ENCODE measurements around the gene SLC44A5. TPM values are rescaled to one million over a fixed set of nuclear protein-coding genes. Genes with fewer than 3 reads are reported as not detected.
"Not testable (repeated sequence)": the region's sequence is repeated elsewhere in the genome, so short reads cannot be mapped to it uniquely, and the experiment has no call there.

Gene SLC44A5
- total RNA-seq, 1 donor from 2014 or later = 13.3 TPM

DNA sequence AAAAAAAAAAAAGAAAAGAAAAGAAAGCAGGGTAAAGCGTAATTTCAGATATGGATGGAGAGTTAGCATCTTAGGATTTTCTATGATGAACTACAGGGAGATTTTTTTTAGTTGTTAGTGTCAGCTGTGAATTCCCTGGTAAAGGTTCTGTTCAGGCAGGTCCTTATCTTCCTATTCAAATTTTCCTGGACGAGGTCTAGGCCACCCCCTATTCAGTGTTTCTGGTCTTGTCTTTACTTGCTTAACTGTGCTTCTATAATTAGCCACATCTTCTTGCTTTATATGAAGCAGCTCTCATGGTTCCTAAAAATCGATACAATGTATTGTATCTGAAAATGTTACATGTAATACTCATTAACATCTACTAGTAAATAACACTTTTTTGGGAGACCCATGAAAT is 318.9 kb downstream of the SLC44A5 start:
- no peak for DNase-seq (ENCODE audit: low read depth, low spot score)

DNA sequence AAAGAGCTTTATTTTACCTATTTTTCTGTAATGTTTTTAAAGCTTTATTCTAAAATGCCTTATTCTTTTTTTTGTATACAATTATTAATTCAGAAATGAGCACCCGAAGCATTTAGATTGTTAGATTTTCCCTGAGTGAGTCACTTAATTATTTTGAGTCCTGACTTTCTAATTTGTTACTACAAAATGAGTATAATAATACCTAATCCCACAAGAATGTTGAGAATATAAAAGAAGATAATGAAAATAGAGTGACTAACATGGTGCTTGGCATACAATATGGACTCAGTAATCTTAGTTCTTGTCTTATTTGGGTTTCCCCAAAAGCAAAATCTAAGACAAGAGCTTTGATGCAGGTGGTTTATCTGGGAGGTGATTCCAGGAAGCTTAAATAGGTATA is 334.5 kb downstream of the SLC44A5 start:
- no peak for DNase-seq (ENCODE audit: low read depth, low spot score)

DNA sequence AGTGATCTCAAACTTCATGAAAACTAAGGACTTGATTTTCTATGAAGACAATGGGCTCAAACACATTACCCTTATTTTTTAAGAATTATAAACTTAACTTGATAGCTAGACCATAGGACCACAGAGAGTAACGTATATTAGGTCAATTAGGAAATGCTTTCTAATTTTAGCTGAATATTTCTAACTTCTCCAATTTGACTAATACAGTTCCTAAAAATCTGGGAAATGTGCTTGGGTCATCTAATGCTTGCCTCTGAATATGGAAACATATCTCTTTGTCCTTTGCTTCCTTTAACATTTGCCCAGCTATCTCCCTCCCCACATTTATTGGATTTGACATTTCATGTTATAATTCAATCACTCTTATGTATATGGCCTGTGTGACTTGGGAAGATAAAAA is 335.3 kb downstream of the SLC44A5 start:
- DNase-seq (ENCODE audit: low read depth, low spot score) = no peak

DNA sequence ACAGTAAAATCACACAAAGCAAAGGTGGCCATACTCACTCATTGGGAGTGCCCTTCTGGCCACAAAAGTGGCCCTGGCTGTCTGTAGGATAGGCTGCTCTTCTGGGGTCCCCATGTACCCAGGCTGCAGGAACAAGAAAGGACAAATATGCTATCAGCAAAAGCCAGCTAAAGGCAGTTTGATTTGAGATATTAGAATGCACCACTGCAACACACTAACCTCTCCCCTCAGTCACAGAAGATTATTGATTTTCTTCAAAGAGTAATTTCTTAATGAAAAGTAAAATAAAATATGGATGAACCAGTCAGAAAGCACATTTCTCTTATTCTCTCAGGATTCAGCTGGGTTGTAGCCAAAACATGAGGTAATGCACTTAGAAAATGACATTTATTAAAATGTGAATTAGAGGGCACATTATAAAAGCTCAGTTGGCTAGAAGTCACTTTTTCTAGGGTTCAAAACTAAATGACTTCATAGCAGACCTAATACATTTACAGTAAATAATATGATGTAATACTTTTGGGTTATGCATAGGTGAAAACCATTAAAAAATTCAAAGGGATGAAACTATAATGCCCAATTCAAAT is 335.9 kb downstream of the SLC44A5 start:
- DNase-seq (ENCODE audit: low read depth, low spot score) = no peak

DNA sequence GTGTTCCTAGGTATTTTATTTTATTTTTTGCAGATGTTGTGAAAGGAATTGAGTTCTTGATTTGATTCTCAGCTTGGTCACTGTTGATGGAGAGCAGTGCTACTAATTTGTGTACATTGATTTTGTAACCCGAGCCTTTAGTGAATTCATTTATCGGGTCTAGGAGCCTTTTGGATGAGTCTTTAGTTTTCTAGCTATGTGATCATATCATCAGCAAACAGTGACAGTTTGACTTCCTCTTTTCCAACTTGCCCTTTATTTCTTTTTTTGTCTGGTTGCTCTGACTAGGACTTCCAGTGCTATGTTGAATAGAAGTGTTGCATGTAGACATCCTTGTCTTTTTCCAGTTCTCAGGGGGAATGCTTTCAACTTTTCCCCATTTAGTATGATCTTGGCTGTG is 337.8 kb downstream of the SLC44A5 start:
- DNase-seq (ENCODE audit: low read depth, low spot score) = no peak

DNA sequence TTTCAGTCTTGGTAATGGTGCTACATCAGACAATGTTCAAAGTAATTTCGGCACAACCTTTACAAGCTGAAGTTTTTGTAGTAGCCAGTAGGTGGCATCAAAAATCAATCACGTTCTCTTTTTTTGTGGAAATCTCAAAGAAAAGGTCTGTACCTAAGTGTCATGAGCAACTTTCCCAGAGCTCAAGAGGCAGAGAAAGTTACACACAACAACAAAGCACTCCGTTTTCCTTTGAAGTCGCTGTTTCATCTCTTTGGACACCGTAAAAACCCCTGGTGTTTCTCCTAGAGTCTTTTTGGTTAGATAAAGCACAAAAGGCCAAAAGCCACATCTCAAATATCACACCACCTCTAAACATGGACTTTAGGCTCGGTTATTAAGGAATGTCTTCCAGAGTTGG is 345.1 kb downstream of the SLC44A5 start:
- peak; percentile 8 for DNase-seq (ENCODE audit: low read depth, low spot score)

DNA sequence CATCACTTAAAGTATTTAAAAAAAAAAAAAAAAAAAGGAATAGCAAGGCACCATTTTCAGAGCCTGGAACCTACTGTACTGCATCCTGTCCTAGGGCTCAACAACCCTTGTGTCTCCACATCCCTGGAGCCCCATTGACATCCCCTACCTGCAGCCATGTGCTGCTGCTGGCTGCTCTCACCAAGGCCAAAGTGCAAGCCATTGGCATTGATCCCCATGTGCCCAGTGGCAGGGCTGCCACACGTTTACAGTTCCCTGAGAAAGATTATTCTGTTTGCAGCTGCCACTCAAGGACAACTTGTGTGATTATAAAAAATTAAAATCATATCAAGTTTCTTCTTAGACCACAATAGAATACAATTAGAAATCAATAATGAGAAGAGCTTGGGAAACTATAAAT is 346.8 kb downstream of the SLC44A5 start:
- DNase-seq (ENCODE audit: low read depth, low spot score) = no peak

DNA sequence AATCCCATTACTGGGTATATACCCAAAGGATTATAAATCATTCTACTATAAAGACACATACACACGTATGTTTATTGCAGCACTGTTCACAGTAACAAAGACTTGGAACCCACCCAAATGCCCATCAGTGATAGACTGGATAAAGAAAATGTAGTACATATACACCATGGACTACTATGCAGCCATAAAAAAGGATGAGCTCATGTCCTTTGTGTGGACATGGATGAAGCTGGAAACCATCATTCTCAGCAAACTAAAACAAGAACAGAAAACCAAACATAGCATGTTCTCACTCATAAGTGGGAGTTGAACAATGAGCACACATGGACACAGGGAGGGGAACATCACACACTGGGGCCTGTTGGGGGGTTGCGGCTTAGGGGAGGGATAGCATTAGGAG is 347.3 kb downstream of the SLC44A5 start:
- DNase-seq (ENCODE audit: low read depth, low spot score) = not testable (repeated sequence)

DNA sequence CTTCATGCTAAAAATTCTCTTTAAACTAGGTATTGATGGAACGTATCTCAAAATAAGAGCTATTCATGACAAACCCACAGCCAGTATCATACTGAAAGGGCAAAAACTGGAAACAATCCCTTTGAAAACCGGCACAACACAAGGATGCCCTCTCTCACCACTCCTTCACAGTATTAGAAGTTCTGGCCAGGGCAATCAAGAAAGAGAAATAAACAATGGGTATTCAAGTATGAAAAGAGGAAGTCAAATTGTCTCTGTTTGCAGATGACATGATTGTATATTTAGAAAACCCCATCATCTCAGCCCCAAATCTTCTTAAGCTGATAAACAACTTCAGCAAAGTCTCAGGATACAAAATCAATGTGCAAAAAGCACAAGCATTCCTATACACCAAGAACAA is 349.0 kb downstream of the SLC44A5 start:
- not testable (repeated sequence) for DNase-seq (ENCODE audit: low read depth, low spot score)

DNA sequence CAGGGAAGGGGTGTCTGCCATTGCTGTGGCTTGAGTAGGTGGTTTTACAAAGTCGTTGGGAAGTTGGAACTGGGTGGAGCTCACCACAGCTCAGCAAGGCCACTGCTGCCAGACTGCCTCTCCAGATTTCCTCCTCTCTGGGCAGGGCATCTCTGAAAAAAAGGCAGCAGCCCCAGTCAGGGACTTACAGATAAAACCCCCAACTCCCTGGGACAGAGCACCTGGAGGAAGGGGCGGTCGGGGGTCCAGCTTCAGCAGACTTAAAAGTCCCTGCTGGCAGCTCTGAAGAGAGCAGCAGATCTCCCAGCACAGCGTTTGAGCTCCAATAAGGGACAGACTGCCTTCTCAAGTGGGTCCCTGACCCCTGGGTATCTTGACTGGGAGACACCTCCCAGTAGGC is 352.6 kb downstream of the SLC44A5 start:
- no peak for DNase-seq (ENCODE audit: low read depth, low spot score)

DNA sequence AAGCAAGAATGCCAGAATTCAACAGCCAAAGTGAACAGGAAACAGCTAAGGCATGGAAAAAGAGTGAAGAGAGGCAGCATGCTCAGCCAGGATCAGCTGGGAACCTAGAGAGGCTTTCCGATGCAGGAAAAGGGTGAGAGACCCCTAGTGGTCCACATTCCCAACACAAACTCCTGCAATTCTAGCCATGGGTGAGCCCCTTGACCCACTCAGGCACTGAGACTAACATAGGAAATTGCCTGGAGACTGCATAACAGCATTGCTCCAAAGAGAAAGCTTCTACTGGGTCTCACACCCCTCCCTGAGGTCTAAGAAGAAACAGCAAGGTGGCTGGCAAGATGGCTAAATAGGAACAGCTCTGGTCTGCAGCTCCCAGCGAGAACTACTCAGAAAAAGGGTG is 353.5 kb downstream of the SLC44A5 start:
- DNase-seq (ENCODE audit: low read depth, low spot score) = no peak

DNA sequence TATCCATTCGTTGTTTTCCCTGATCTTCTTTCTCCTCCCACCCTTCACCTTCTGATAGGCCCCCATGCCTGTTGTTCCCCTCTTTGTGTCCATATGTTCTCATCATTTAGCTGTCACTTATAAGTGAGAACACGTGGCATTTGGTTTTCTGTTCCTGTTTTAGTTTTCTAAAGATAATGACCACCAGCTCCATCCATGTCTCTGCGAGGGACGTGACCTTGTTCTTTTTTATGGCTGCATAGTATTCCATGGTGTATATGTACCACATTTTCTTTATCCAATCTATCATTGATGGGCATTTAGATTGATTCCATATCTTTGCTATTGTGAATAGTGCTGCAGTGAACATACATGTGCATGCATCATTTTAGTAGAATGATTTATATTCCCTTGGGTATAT is 360.8 kb downstream of the SLC44A5 start:
- not testable (repeated sequence) for DNase-seq (ENCODE audit: low read depth, low spot score)

DNA sequence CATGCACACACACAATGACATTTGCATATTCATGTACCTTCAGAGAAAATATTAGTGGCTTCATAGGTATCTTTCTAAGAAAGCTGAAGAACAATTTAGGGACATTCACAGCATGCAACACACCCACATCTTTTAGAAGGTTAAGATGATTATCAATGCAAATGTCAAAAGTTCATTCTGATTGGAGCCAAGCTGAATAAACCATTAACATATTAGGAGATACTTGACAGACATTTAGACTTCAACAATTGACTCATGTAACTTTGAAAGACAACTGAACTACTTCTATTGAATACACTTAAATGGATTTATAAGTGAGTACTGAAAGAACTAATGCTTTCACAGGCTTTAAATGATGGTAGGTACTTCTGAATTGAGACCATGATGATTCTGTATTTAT is 365.7 kb downstream of the SLC44A5 start:
- DNase-seq (ENCODE audit: low read depth, low spot score) = no peak

DNA sequence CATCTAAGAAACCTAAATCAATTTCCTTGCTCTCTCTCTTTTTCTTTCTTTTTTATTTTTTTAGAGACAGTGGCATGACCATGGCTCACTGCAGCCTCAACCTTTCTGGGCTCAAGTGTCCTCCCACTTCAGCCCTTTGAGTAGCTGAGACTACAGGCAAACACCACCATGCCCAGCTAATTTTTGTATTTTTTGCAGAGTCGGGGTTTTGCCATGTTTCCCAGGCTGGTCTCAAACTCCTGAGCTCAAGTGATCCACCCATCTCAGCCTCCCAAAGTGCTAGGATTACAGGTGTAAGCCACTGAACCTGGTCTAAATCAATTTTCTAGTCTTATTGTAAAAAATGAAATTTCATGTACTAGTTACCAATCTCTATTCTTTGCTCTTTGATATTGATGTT is 367.8 kb downstream of the SLC44A5 start:
- no peak for DNase-seq (ENCODE audit: low read depth, low spot score)

DNA sequence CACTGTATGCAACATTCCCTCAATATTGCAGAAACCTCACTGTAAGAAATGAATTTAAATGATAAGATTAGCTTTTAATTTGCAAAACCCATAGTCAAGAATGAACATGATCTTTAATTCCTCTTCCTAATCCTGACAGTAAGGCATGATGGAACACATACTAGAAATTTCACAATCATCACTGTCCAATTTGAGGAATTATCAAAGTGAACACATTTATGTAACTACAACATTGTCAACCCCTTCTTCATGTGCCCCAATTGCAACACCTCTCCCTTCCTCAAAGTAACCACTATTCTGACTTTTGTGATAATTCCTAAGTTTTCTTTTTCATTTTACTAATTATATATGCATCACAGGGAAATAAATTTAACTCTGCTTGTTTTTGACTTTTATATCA is 373.6 kb downstream of the SLC44A5 start:
- no peak for DNase-seq (ENCODE audit: low read depth, low spot score)

DNA sequence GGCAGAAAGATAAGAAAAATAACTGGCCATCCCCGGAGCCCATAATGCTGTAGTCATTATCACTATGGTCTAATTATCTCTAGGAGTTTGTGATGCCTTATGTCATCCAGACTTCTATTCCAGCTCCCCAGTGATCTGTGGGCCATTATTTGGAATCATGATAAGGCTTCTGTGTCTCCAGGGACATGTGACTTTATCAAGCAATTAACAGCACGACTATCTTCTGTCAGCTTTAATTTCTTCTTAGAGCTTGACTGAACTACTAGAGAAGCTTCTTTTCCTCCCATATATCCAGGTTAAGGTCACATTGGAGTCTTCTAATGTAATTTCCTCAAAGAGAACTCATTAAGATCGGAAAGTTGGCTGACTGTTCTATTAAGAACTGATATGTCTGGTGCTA is 376.4 kb downstream of the SLC44A5 start:
- no peak for DNase-seq (ENCODE audit: low read depth, low spot score)

DNA sequence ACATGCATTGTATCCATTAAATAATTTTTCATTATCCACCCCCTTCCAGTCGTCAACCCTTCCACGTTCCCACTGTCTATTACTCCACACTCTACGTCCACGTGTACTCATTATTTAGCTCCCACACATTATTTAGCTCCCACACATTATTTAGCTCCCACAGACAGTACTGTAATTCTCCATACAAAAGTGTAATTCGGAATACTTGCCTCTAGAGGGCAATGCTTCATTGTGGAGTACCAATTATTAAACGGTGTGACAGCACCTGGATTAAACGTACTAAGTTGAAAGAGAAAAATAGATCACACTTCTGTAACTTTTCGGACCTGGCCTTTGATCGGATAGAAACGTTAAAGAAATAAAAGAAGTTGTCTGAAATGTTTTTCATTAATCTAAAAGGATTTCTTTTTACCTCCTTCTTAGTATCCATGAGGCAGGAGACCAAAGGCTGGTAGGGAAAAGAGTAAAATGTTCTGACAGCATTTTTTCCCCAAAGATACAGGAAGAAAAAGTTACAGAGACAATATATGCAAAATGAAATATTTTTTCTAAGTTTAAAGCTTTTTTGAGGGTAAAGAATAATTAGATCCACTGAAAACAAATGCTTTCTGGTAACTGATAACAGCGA is 377.5 kb downstream of the SLC44A5 start:
- no peak for DNase-seq (ENCODE audit: low read depth, low spot score)

DNA sequence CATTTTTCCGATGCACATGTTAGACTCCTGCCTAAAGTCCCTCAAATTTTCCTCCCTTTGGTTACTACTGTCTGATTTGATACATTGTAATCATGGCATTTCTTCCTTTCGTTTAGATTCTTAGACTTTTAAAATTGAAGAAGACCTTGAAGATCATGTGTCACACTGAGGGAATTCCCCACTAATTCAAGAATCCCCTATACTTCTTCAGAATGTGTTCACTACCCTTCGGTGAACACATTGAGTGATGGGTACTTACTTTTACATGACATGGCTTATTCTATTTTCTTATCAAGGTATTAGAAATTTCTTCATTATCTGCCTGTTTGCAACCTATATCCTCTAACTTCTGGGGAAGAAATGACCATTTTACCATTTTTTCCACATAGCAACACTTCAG is 390.8 kb downstream of the SLC44A5 start:
- DNase-seq (ENCODE audit: low read depth, low spot score) = no peak

DNA sequence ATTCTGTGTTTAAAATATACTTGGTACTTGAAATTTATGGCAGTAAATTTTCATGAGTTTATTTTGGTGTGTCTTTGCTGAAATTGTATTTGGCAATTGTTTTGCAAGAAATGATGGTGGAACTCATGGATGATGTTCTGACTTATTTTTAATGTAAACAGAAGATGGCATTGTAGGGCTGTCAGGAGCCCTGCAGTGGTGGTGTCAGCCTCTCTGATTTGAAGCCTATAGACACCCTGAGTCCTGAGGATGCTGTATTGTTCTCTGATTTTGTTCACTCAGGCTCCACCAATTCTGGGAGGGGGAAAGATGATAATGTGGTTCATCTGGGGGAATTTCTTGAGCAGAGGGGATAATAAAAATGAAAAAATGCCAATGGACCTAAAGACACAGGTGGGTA is 396.9 kb downstream of the SLC44A5 start:
- DNase-seq (ENCODE audit: low read depth, low spot score) = no peak

DNA sequence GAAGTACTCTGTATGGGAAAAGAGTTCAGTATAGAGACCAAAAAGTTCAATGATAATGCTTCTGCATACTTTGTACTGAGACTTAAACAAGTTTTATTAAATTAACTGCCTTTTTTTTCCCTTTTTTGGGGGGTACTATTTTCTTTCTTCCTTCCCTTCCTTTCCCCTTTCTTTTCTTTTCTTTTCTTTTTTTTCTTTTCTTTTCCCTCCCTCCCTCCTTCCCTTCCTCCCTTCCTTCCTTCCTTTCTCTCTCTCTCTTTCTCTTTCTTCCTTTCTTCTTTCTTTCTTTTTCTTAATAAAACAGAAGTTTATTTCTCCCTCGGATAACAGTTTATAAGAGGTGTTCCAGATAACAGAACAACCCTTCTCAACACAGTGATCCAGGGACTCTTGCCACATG is 399.3 kb downstream of the SLC44A5 start:
- no peak for DNase-seq (ENCODE audit: low read depth, low spot score)

DNA sequence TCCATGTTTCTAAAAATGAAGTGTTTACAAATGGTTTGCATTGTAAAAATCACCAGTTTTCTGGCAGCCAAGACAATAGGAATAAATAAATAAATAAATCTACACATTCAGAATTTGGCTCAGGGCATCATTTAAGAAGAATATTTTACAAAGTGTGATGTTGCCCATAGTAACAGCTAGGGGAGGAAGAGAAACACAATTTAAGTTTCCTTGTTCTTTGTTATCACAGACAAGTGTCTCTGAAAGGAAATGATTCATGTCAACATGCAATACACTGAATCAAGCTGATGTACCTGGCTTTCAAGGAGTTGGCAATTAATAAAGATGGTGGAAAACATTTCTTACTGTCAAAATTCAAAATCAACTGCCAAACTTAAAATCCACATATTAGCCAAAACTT is 402.1 kb downstream of the SLC44A5 start:
- peak; percentile 55 for DNase-seq (ENCODE audit: low read depth, low spot score)

DNA sequence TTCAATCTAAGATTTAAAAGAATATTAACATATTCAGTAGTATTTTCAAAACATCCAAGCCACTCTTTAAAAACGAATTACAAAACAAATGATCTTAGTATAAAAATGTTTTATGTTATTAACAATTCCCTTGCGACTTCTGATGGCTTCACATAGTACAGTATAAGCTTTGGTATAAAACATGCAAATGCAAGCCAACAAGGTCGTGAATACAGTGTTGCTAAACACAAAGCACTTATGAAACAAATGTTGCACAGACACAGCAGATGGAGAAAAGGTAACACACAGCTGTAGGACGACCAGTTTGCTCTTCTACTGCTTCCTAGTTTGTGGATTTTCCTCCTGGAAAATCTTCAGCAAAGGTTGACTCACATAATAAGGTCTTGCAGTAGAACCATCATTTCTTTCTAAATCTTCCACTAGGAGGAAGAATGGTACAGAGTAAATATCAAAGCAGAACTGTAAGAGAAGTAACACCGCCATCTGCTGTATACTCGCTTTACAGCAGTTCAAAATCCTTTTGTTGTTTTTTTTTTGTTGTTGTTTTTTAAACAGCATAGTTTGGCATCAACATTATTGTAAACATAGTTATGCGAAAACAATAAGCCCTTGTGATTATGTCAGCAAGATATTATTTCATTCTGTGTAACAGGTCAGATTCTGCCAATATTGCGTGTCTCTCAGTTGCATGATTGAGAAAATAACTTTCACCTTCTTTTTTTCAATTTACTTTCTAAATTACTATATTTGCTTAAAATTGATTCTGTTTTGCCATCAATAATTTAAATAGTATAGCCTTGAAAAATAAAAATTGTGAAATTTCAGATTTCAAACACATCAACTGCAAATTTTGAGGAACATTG is 407.3 kb downstream of the SLC44A5 start:
- peak; percentile 5 for DNase-seq (ENCODE audit: low read depth, low spot score)

DNA sequence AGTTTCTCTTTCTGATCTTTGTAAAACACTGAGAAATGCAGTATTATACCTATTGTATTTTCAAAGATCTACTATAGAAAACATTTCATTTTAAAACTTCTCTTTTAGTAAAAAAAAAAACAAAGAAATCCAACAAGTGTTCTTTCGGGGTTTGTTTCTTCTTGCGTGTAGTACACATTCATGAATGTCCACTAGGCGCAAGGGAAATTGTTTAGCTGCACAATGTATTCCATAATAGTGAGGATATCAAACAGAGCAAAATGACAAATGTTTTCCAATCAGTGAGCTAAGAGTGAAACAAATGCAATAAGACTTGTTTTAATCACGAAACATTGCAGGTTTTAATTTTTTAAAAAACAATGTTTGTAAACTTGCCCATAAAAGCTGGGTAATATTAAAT is 408.2 kb downstream of the SLC44A5 start:
- no peak for DNase-seq (ENCODE audit: low read depth, low spot score)

Data from pulmonary artery endothelial cell (primary cell).